GM12878 (cell line): ENCODE measurements around the gene ORM2. TPM values are rescaled to one million over a fixed set of nuclear protein-coding genes. Genes with fewer than 3 reads are reported as not detected.

Experiments used
- ATAC-seq: fragments of 200-7000 bp; cut with Tn5 transposase; 3 replicates; pipeline ENCODE4 v1.9.1; 2020; ENCODE audit warnings: mild to moderate bottlenecking, moderate library complexity
- BruUV-seq: library from RNA; stranded (reverse); fragments of 400-500 nt; replicated peaks from 2 replicates; lab custom pipeline; 2021; lab: Mats Ljungman, UMichigan
- CTCF ChIA-PET: fragments of 300-600 bp; sonication (Branson Sonifier 250); formaldehyde crosslinking; extraction: SDS; loops from one replicate; lab custom pipeline; 2021; ENCODE audit warnings: inconsistent platforms; lab: Yijun Ruan, JAX
- POLR2A ChIA-PET: fragments of 350-600 bp; formaldehyde crosslinking; extraction: SDS; loops from one replicate; lab custom pipeline; 2021; ENCODE audit warnings: inconsistent platforms; lab: Charles Lee
- RAD21 ChIA-PET: fragments of 300-600 bp; sonication (Branson Sonifier 250); formaldehyde crosslinking; loops from one replicate; lab custom pipeline; 2023; ENCODE audit warnings: antibody characterized with exemption; ENCODE audit not compliant: unreplicated experiment; lab: Charles Lee
- SMC1A ChIA-PET: fragments of 300-600 bp; sonication (Branson Sonifier 250); formaldehyde crosslinking; loops from one replicate; lab custom pipeline; 2023; ENCODE audit not compliant: unreplicated experiment, uncharacterized antibody; lab: Charles Lee
- DNase-seq: peaks from one replicate; pipeline ENCODE4 v3.0.0-alpha.2; 2011; ENCODE audit warnings: low read depth, low spot score
- FAIRE-seq: peaks from 3 replicates; lab custom pipeline; 2011; peaks lifted over from hg19 to GRCh38; lab: Jason Lieb, UNC
- H2AFZ ChIP-seq: 2 replicates; pipeline ENCODE4 v1.6.0; 2011; ENCODE audit warnings: low read depth, low read length, control low read depth; ENCODE audit not compliant: control insufficient read depth
- H3K27ac ChIP-seq: 2 replicates; pipeline ENCODE4 v1.5.1; 2011; ENCODE audit warnings: control low read depth; ENCODE audit not compliant: control insufficient read depth, insufficient read depth
- H3K27me3 ChIP-seq, 2 experiments: replicated peaks in 1 of 2; 2 replicates each; pipeline versions ENCODE4 v1.6.0 to v1.6.1; 2011; ENCODE audit warnings: low read length in 1 of 2; ENCODE audit not compliant: control insufficient read depth in 2 of 2, insufficient read depth in 2 of 2
- H3K36me3 ChIP-seq, 2 experiments: 2 replicates each; pipeline ENCODE4 v1.5.1; 2011; ENCODE audit warnings: low read length in 1 of 2; ENCODE audit not compliant: control insufficient read depth in 2 of 2, insufficient read depth in 2 of 2
- H3K4me1 ChIP-seq: 2 replicates; pipeline ENCODE4 v1.6.1; 2011; ENCODE audit warnings: mild to moderate bottlenecking, low read length, moderate library complexity, mixed read lengths; ENCODE audit not compliant: control insufficient read depth, insufficient read depth
- H3K4me2 ChIP-seq: 2 replicates; pipeline ENCODE4 v1.6.0; 2011; ENCODE audit warnings: control low read depth; ENCODE audit not compliant: control insufficient read depth, insufficient read depth
- H3K4me3 ChIP-seq: fragments of 200-600 bp; sonication (generic); 2 replicates; pipeline ENCODE4 v1.5.1; 2016
- H3K79me2 ChIP-seq: 2 replicates; pipeline ENCODE4 v1.6.0; 2011; ENCODE audit warnings: low read length; ENCODE audit not compliant: control insufficient read depth, insufficient read depth
- H3K9ac ChIP-seq: 2 replicates; pipeline ENCODE4 v1.8.0; 2011; ENCODE audit warnings: low read length, control low read depth, mixed read lengths; ENCODE audit not compliant: control insufficient read depth, insufficient read depth
- H3K9me3 ChIP-seq: replicated peaks from 3 replicates; pipeline ENCODE4 v1.5.1; 2011; ENCODE audit warnings: mild to moderate bottlenecking, low read length; ENCODE audit not compliant: control insufficient read depth, insufficient read depth
- H4K20me1 ChIP-seq: 2 replicates; pipeline ENCODE4 v1.6.0; 2011; ENCODE audit not compliant: control insufficient read depth, insufficient read depth
- CREB1 ChIP-seq: IDR thresholded peaks from 2 replicates; pipeline ENCODE4 v1.6.1; 2012; ENCODE audit warnings: low read depth, mild to moderate bottlenecking, inconsistent platforms
- DPF2 ChIP-seq: fragments of 450-650 bp; IDR thresholded peaks from 2 replicates; pipeline ENCODE4 v1.6.1; 2017; ENCODE audit warnings: mild to moderate bottlenecking
- HDGF ChIP-seq: fragments of 450-650 bp; IDR thresholded peaks from 2 replicates; pipeline ENCODE4 v1.6.1; 2016; ENCODE audit warnings: antibody characterized with exemption
- IKZF1 ChIP-seq: fragments of 450-650 bp; conservative IDR thresholded peaks from 2 replicates; pipeline ENCODE4 v1.6.1; 2017; ENCODE audit warnings: antibody characterized with exemption, mild to moderate bottlenecking
- POLR2AphosphoS2 ChIP-seq: IDR thresholded peaks from 2 replicates; pipeline ENCODE4 v1.6.1; 2011; ENCODE audit warnings: low read depth, mild to moderate bottlenecking, low read length, improper control_type of control experiment, moderate library complexity
- SMAD1 ChIP-seq: fragments of 450-650 bp; IDR thresholded peaks from 2 replicates; pipeline ENCODE4 v1.6.1; 2018; ENCODE audit warnings: mild to moderate bottlenecking, low read depth; ENCODE audit not compliant: partially characterized antibody
- SMARCA5 ChIP-seq: fragments of 450-650 bp; IDR thresholded peaks from 2 replicates; pipeline ENCODE4 v1.6.1; 2017; ENCODE audit warnings: mild to moderate bottlenecking
- SPI1 ChIP-seq: IDR thresholded peaks from 2 replicates; pipeline ENCODE4 v1.6.1; 2011; ENCODE audit warnings: low read depth, mild to moderate bottlenecking, low read length, moderate library complexity, borderline replicate concordance; ENCODE audit not compliant: insufficient read depth
- WGBS: methylation state at CpG from one replicate; pipeline ENCODE4 v1.1.6; 2016; ENCODE audit warnings: low lambda C conversion rate; ENCODE audit not compliant: insufficient replicate concordance, insufficient coverage; ENCODE audit errors: missing lambda C conversion rate; 5-methylcytosine and 5-hydroxymethylcytosine counted together
- in situ Hi-C: fragments of 300-500 bp; cut with MboI; formaldehyde crosslinking; loops from 9 replicates; pipeline ENCODE4 v1.14.3; 2018; ENCODE audit warnings: mixed read lengths
- intact Hi-C: fragments of 100-400 bp; cut with micrococcal nuclease; formaldehyde crosslinking; loops from one replicate; pipeline ENCODE4 v1.14.2; 2022; ENCODE audit not compliant: unreplicated experiment
- polyA plus RNA-seq, 11 experiments: library from polyadenylated mRNA; depleted of rRNA in 4 of 11; unstranded in 6 of 11; stranded (reverse) in 5 of 11; fragments of >200 nt; fragmentation: Nextera tagmentation in 4 of 11; fragmentation: Illumina TruSeq in 1 of 11; extraction: Ambion mirVana in 4 of 11; extraction: Trizol in 1 of 11; gene quantifications; 1 replicate in 1 of 11; 2 replicates in 10 of 11; pipeline versions ENCODE4 v1.2.1 to v1.2.3, GENCODE V29; 2011 to 2016; ENCODE audit warnings: inconsistent platforms in 2 of 11, missing spikeins in 2 of 11, low read depth in 1 of 11
- total RNA-seq, 4 experiments: library from RNA; depleted of rRNA in 3 of 4; stranded (reverse); fragments of >200 nt in 3 of 4; fragmentation: Illumina TruSeq in 1 of 4; extraction: Trizol in 1 of 4; gene quantifications; 2 replicates each; pipeline versions ENCODE4 v1.2.1 to v1.2.3, GENCODE V29; 2013 to 2021
- TF ChIP-seq, protein P1 (sequence below): fragments of 450-650 bp; IDR thresholded peaks from 2 replicates; pipeline ENCODE4 v1.6.1; 2016; ENCODE audit warnings: mild to moderate bottlenecking, moderate library complexity, borderline replicate concordance

Gene ORM2
- total and polyA plus RNA-seq, 10 of the 15 experiments (the other 5 are each of a cell fraction or from before 2014, with no cell fraction given): 0.64 TPM; not detected in 9

DNA sequence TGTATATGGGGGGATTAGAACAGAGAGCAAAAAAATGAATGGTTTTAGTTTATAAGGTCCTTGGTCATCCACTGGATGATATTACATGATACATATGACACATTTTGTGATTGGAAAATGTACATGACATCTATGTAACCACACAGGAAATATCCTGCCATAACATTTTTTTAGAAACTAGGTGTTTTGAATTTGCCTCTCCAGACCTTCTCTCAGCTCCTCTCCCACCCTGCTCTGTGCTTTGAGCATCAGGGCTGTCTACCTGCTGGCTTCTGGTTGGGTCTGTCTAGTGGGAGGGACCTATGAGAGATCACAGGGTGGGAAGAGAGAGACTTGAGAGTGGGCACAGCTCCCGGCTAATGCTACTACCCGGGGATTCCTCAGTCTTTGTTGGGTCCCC is 33.8 kb downstream of the ORM2 start:
- ChIA-PET SMC1A (interaction anchor here (1.1 to 13.9 kb wide), 4 partner anchors 16 to 42 kb away, joined by 4 to 327 read pairs (median 6); partner anchors contain the start of gene AKNA), POLR2A (interaction anchor here (1.1 to 13.2 kb wide), 5 partner anchors 8 to 24 kb away, joined by 4 to 312 read pairs (median 7); partner anchors contain the start of gene AKNA), RAD21 (interaction anchor here (0.6 to 12.9 kb wide), 2 partner anchors 24 to 25 kb away, joined by 3 to 251 read pairs; partner anchors contain the start of gene AKNA), CTCF (interaction anchor here (1.5 to 7.4 kb wide), 2 partner anchors 24 to 33 kb away, joined by 3 to 108 read pairs; partner anchors contain the start of gene AKNA)
- BruUV-seq: no TSS peak
- DNase-seq (no peak), FAIRE-seq (no peak), ATAC-seq (no peak)
- H3K4me3 ChIP-seq: no peak overlapping the region
- peaks cover 3% of the 10 kb centered on the region for H3K79me2 ChIP-seq
- no peak overlapping the region for H2AFZ ChIP-seq
- H3K9me3 ChIP-seq: no peaks in the 10 kb centered on the region
- H3K9ac ChIP-seq: no peak overlapping the region
- in situ Hi-C loops: no loop called here
- H3K27me3 ChIP-seq: no peaks in the 10 kb centered on the region
- intact Hi-C loops: no loop called here
- peaks cover 2% of the 10 kb centered on the region; the same call in 1 of the 2 replicates for H4K20me1 ChIP-seq
- WGBS: 0% methylated on average over 2 of the region's 2 CpGs
- no peak overlapping the region for H3K4me2 ChIP-seq
- peaks cover 40% of the 10 kb centered on the region for H3K4me1 ChIP-seq
- peaks cover 49 to 54% of the 10 kb centered on the region in 2 experiments for H3K36me3 ChIP-seq
- 0 out of 2 replicates have a peak overlapping the region, but pooled peaks have one; percentile 21 for H3K27ac ChIP-seq
- TF ChIP-seq HDGF: no peak
- no peak for TF ChIP-seq CREB1
- TF ChIP-seq POLR2AphosphoS2: peak; percentile 36; the same call in 1 of the 2 replicates

DNA sequence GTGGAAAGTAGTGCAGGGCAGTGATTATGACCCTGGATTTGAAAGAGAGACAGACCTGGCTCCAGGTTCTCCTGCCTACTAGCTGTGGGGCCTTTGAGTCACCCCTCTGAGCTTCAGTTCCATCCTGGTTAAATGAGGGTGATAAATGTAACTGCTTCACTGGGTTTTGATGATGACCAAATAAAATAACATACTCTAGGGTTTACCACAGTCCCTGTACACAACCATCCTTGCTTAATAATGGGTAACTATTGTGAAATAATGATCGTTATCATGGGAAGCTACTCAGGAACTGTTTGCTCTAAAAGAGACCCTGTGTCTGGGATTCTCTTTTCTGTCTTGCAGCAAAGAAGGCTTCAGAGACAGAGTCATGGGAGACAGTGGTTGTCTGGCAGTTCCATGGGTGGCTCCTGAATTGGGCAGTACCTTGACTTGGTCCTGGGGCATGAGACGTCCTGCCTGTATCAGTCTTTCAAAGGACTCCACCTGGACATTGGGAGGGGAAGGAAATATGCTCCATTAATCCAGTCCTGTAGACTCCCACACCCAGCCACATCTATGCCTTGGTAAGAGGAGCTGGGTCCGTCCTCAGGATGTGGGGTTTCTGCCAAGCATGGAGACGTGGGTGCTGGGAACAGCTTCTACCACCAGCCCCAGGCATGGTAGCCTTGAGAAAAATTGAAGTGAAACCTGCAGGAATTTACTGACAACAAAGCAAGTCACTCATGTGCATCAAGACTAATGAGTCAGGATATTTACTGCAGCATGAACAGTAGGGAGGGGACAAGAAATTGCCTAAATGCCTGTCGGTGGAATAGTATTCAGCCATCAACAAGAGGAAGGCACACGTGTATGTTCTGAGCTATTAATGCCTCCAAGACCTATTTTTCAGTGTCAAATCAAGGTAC is 34.7 kb downstream of the ORM2 start:
- peaks cover 7% of the 10 kb centered on the region for H3K79me2 ChIP-seq
- peaks cover 2% of the 10 kb centered on the region; the same call in 1 of the 2 replicates for H4K20me1 ChIP-seq
- WGBS: 13% methylated on average over 6 of the region's 6 CpGs
- no peak overlapping the region for H3K4me2 ChIP-seq
- ChIA-PET RAD21 (interaction anchor here (0.7 to 12.9 kb wide), 7 partner anchors 9 to 138 kb away, joined by 3 to 251 read pairs (median 4); partner anchors contain the start of gene AKNA), CTCF (interaction anchor here (0.7 to 7.4 kb wide), 6 partner anchors 10 to 41 kb away, joined by 3 to 108 read pairs (median 4); partner anchors contain the start of gene AKNA), POLR2A (interaction anchor here (0.6 to 13.2 kb wide), 9 partner anchors 9 to 255 kb away, joined by 3 to 312 read pairs (median 5); partner anchors contain the start of gene AKNA), SMC1A (interaction anchor here (1.1 to 13.9 kb wide), 9 partner anchors 9 to 41 kb away, joined by 3 to 327 read pairs (median 5); partner anchors contain the start of gene AKNA)
- BruUV-seq: no TSS peak
- H2AFZ ChIP-seq: no peak overlapping the region
- peak; percentile 81 for FAIRE-seq
- intact Hi-C loops (no loop called here), in situ Hi-C loops (no loop called here)
- peak; percentile 45 for ATAC-seq
- no peaks in the 10 kb centered on the region for H3K9me3 ChIP-seq
- H3K27me3 ChIP-seq: no peaks in the 10 kb centered on the region
- H3K27ac ChIP-seq: peak overlapping the region; percentile 21
- H3K9ac ChIP-seq: no peak overlapping the region
- H3K36me3 ChIP-seq: peaks cover 48 to 54% of the 10 kb centered on the region in 2 experiments
- no peak overlapping the region for H3K4me3 ChIP-seq
- peaks cover 46% of the 10 kb centered on the region for H3K4me1 ChIP-seq
- DNase-seq: no peak
- TF ChIP-seq IKZF1 (peak; percentile 80), DPF2 (0 out of 2 replicates have a peak, but pooled peaks have one; percentile 40), SPI1 (peak; percentile 76), SMAD1 (no peak), SMARCA5 (peak; percentile 92)
- TF ChIP-seq, protein P1, sequence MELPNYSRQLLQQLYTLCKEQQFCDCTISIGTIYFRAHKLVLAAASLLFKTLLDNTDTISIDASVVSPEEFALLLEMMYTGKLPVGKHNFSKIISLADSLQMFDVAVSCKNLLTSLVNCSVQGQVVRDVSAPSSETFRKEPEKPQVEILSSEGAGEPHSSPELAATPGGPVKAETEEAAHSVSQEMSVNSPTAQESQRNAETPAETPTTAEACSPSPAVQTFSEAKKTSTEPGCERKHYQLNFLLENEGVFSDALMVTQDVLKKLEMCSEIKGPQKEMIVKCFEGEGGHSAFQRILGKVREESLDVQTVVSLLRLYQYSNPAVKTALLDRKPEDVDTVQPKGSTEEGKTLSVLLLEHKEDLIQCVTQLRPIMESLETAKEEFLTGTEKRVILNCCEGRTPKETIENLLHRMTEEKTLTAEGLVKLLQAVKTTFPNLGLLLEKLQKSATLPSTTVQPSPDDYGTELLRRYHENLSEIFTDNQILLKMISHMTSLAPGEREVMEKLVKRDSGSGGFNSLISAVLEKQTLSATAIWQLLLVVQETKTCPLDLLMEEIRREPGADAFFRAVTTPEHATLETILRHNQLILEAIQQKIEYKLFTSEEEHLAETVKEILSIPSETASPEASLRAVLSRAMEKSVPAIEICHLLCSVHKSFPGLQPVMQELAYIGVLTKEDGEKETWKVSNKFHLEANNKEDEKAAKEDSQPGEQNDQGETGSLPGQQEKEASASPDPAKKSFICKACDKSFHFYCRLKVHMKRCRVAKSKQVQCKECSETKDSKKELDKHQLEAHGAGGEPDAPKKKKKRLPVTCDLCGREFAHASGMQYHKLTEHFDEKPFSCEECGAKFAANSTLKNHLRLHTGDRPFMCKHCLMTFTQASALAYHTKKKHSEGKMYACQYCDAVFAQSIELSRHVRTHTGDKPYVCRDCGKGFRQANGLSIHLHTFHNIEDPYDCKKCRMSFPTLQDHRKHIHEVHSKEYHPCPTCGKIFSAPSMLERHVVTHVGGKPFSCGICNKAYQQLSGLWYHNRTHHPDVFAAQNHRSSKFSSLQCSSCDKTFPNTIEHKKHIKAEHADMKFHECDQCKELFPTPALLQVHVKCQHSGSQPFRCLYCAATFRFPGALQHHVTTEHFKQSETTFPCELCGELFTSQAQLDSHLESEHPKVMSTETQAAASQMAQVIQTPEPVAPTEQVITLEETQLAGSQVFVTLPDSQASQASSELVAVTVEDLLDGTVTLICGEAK: no peak
